ENCODE data around the gene CMIP.

DNA sequence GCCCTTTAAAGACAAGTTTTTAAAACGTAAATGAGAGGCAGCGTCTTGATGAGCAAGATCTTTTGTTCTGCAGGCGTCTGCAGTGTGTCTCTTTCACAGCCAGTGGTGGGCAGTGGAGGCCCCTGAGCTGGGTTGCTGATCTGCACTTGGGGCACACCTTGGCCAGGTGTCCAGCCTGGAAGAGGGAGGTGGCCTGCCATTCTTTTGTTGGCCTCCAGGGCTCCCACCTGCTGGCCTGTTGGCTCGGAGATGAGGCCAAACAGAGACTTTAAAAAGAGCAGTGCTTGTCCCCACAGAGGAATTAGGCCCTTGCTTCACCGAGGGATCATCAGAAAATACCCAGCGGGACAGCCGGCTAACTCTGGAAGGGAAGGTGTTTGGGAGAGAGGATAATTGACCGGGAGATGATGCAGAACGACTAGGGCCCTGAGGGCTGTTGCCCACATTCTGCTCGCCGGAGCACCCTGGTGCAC is 188.6 kb downstream of the CMIP start:
- TF ChIP-seq, protein P1, sequence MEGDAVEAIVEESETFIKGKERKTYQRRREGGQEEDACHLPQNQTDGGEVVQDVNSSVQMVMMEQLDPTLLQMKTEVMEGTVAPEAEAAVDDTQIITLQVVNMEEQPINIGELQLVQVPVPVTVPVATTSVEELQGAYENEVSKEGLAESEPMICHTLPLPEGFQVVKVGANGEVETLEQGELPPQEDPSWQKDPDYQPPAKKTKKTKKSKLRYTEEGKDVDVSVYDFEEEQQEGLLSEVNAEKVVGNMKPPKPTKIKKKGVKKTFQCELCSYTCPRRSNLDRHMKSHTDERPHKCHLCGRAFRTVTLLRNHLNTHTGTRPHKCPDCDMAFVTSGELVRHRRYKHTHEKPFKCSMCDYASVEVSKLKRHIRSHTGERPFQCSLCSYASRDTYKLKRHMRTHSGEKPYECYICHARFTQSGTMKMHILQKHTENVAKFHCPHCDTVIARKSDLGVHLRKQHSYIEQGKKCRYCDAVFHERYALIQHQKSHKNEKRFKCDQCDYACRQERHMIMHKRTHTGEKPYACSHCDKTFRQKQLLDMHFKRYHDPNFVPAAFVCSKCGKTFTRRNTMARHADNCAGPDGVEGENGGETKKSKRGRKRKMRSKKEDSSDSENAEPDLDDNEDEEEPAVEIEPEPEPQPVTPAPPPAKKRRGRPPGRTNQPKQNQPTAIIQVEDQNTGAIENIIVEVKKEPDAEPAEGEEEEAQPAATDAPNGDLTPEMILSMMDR (IDR thresholded peaks at IDR 0.05; ENCODE audit: insufficient read depth, low read length, poor library complexity, severe bottlenecking), result no peak
- no peak for TF ChIP-seq EZH2phosphoT487 (conservative IDR thresholded peaks at IDR 0.05; ENCODE audit: low read length)
